Heart right ventricle (tissue), 16 donors: ENCODE measurements around the gene ANG. TPM values are rescaled to one million over a fixed set of nuclear protein-coding genes. Genes with fewer than 3 reads are reported as not detected.
A peak's percentile ranks its signal among the peaks of the same experiment; 100 is the strongest.

Experiments used
- ATAC-seq, 8 donors: fragments of 200-7000 bp; cut with Tn5 transposase; one replicate each; pipeline ENCODE4 v1.9.1; 2020; ENCODE audit warnings: mild to moderate bottlenecking in 8 of 8, moderate library complexity in 8 of 8, moderate number of reproducible peaks in 1 of 8
- DNase-seq, 2 donors: peaks; one replicate each; pipeline ENCODE4 v3.0.0-alpha.2; 2020
- H3K27ac ChIP-seq, 10 donors: fragments of 200-600 bp; sonication (generic) in 2 of 10; one replicate each; pipeline versions ENCODE4 v1.5.0 to v1.8.0; 2020 to 2022; ENCODE audit warnings: mild to moderate bottlenecking in 3 of 10
- H3K27me3 ChIP-seq, 7 donors: fragments of 200-600 bp; one replicate each; pipeline ENCODE4 v1.8.0; 2021 to 2022; ENCODE audit warnings: mild to moderate bottlenecking in 2 of 7
- H3K36me3 ChIP-seq, 9 donors: fragments of 200-600 bp; sonication (generic) in 1 of 9; one replicate each; pipeline versions ENCODE4 v1.5.0 to v1.8.0; 2020 to 2022; ENCODE audit warnings: mild to moderate bottlenecking in 2 of 9
- H3K4me1 ChIP-seq, 9 donors: fragments of 200-600 bp; sonication (generic) in 1 of 9; one replicate each; pipeline versions ENCODE4 v1.5.0 to v1.8.0; 2020 to 2022; ENCODE audit warnings: mild to moderate bottlenecking in 4 of 9
- H3K4me3 ChIP-seq, 10 donors: fragments of 200-600 bp; sonication (generic) in 2 of 10; one replicate each; pipeline versions ENCODE4 v1.5.0 to v1.8.0; 2020 to 2022; ENCODE audit warnings: mild to moderate bottlenecking in 7 of 10, moderate library complexity in 2 of 10
- H3K9me3 ChIP-seq, 11 donors: fragments of 200-600 bp in 10 of 11; sonication (generic) in 2 of 11; one replicate each; pipeline versions ENCODE4 v1.5.0 to v1.8.0; 2013 to 2022; ENCODE audit warnings: mild to moderate bottlenecking in 2 of 11, control low read depth in 1 of 11, moderate library complexity in 1 of 11
- CTCF ChIP-seq, 9 donors: fragments of 200-600 bp; sonication (generic) in 2 of 9; IDR thresholded peaks; one replicate each; pipeline versions ENCODE4 v1.5.0 to v1.8.0; 2021 to 2022; ENCODE audit warnings: antibody characterized with exemption in 9 of 9, mild to moderate bottlenecking in 5 of 9, moderate library complexity in 1 of 9
- WGBS, 2 donors: extraction: QIAGEN DNeasy Blood & Tissue Kit; methylation state at CpG; one replicate each; pipeline ENCODE4 v1.1.7; 2013; ENCODE audit warnings: inconsistent platforms in 1 of 2; 5-methylcytosine and 5-hydroxymethylcytosine counted together
- intact Hi-C, 10 donors: fragments of 100-400 bp; cut with DNase I; formaldehyde crosslinking; loops; one replicate each; pipeline versions ENCODE4 v1.11.1 to v1.14.2; 2022
- polyA plus RNA-seq, 2 donors: library from polyadenylated mRNA; stranded (reverse); fragments of 200-250 nt; gene quantifications; one replicate each; pipeline ENCODE4 v1.2.3, GENCODE V29; 2013
- total RNA-seq, 10 donors: library from RNA; stranded (reverse); fragmentation: NEBNext Ultra II Directional in 3 of 10; extraction: Animal tissue kit (Norgen Biotek cat#: 25700) in 3 of 10; gene quantifications; one replicate each; pipeline versions ENCODE4 v1.2.1 to v1.2.4, GENCODE V29; 2021 to 2023
- donor health status: Arrhythmogenic right ventricular cardiomyopathy.
- donor health status: ischemic (EF 13 %, LVEDD 7.1; RV severe dilation, severe dysfunction).
- donor health status: healthy with polysubstance abuse.
- donor health status: DM: no; HTN: yes; CAD: no.
- donor health status: DM: no; HTN: no; CAD: no.
- donor health status: ischemic (EF 25% LVEDD 6.9; RV normal size, moderate dysfunction).
- donor health status: ischemic (EF 25% LVEDD 5.7; RV mildly dilated, moderate dysfunction).
- donor health status: healthy.
- donor health status: DM: yes; HTN: yes; CAD: no.
- donor health status: Ischemic cardiomyopathy.
- donor health status: ischemic (EF 35%, LVEDD 5.7; RV mildly dilated, moderate dysfunction).
- donor health status: nonischemic (EF 11% LVEDD 7.7; RV severe dilation, severe dysfunction).
- donor health status: DM: yes; HTN: yes; CAD: no.
- donor health status: PGD.
- donor health status: ischemic (EF 29% LVEDD 5.4; RV normal size, mild dysfunction).
- donor health status: nonischemic (EF 23%, LVEDD 6.1; RV moderate dilation, normal function).

ANG gene
- total and polyA plus RNA-seq, 12 donors: 0.79 to 7.0 (median 2.5) TPM

- Histone ChIP-seq H3K9me3 (no peaks in the 10 kb centered on the region), H3K27me3 (no peaks in the 10 kb centered on the region), H3K4me1 (peaks cover 0 to 45% (median 9%) of the 10 kb centered on the region in 9 donors), H3K27ac (no peak overlapping the region), H3K4me3 (peak overlapping the region in 2 of 10 donors; percentile 0 to 71), H3K36me3 (no peaks in the 10 kb centered on the region)
- WGBS, 2 donors: 74 to 78% methylated on average over 7 of the region's 7 CpGs
- intact Hi-C loops: loop anchor here in 6 of 10 donors (5.0 to 10.0 kb wide), 7 partner anchors 74 to 418 kb away; partner anchors contain the start of genes CCNB1IP1 (in 2 of the 6), PIP4P1 (in 2 of the 6), PNP (in 2 of the 6) and TEP1 (in 2 of the 6)
- no peak for TF ChIP-seq CTCF (IDR thresholded peaks at IDR 0.05)
- no peak for ATAC-seq
- no peak for DNase-seq
Observed at GRCh38 chr14:20686386-20687143, 2.0 kb upstream of the ANG start.

GRCh38 chr14:20687362-20688166, 1.0 kb upstream of the ANG start:
- DNase-seq (no peak), ATAC-seq (no peak)
- H3K27me3 ChIP-seq: no peaks in the 10 kb centered on the region
- no peak overlapping the region for H3K27ac ChIP-seq
- no peaks in the 10 kb centered on the region for H3K36me3 ChIP-seq
- H3K4me3 ChIP-seq: no peak overlapping the region
- peaks cover 0 to 37% (median 9%) of the 10 kb centered on the region in 9 donors for H3K4me1 ChIP-seq
- TF ChIP-seq CTCF (IDR thresholded peaks at IDR 0.05): no peak
- intact Hi-C loops: loop anchor here in 6 of 10 donors (5.0 to 10.0 kb wide), 7 partner anchors 75 to 417 kb away; partner anchors contain the start of genes CCNB1IP1 (in 2 of the 6), PIP4P1 (in 2 of the 6), PNP (in 2 of the 6) and TEP1 (in 2 of the 6)
- H3K9me3 ChIP-seq: no peaks in the 10 kb centered on the region
- 96 to 98% methylated on average over 5 of the region's 5 CpGs for WGBS, 2 donors

GRCh38 chr14:20690848-20691640, 2.5 kb downstream of the ANG start:
- Histone ChIP-seq H3K36me3 (peaks cover 0 to 19% (median 0%) of the 10 kb centered on the region in 9 donors), H3K9me3 (no peaks in the 10 kb centered on the region), H3K27ac (peak overlapping the region in 1 of 10 donors; percentile 14), H3K4me3 (no peak overlapping the region), H3K4me1 (peaks cover 0 to 15% (median 6%) of the 10 kb centered on the region in 9 donors), H3K27me3 (no peaks in the 10 kb centered on the region)
- peak in 1 of 2 donors; percentile 57 for DNase-seq
- intact Hi-C loops: loop anchor here in 7 of 10 donors (2.0 to 10.0 kb wide), 4 partner anchors 156 to 284 kb away; no protein-coding TSS in a partner anchor
- ATAC-seq: peak; percentile 67 to 89 (median 82)
- peak; percentile 66 to 92 (median 85) for TF ChIP-seq CTCF (IDR thresholded peaks at IDR 0.05)
- WGBS, 2 donors: 28% methylated on average over 9 of the region's 9 CpGs
